Uterus (tissue), 2 donors: Measurements from ENCODE around the gene PPP2R2C.

Source experiments
- POLR2A ChIP-seq, 2 donors: fragments of 450-650 bp; IDR thresholded peaks; one replicate each; pipeline ENCODE4 v1.6.1; 2016; ENCODE audit warnings: antibody characterized with exemption in 2 of 2, mild to moderate bottlenecking in 1 of 2, moderate library complexity in 1 of 2
- TF ChIP-seq, protein P1 (sequence below), 4 experiments: fragments of 200-600 bp in 2 of 4; fragments of 450-650 bp in 2 of 4; sonication (generic) in 2 of 4; IDR thresholded peaks; one replicate each; pipeline ENCODE4 v1.5.1; 2016 to 2019; ENCODE audit warnings: antibody characterized with exemption in 4 of 4, mild to moderate bottlenecking in 2 of 4, moderate library complexity in 1 of 4

DNA sequence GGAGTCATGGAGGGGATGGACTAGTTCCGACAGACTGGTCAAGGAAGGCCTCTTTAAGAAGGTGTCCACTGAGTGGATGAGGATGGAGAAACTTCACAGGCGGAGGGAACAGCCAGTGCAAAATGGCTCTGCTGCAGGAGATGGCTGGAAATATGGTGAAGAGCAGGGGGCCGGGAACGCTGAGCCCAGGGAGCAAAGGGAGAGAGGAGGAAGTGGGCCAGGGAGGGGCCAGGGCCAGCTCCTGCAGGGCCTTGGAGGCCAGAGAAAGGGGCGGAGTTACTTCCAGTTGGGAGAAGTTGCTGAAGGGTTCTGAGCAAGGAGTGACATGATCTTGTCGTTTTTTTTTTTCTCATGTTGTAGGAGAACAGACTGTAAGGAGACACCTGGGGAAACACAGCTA lies 108.3 kb downstream of the PPP2R2C start:
- TF ChIP-seq, protein P1, sequence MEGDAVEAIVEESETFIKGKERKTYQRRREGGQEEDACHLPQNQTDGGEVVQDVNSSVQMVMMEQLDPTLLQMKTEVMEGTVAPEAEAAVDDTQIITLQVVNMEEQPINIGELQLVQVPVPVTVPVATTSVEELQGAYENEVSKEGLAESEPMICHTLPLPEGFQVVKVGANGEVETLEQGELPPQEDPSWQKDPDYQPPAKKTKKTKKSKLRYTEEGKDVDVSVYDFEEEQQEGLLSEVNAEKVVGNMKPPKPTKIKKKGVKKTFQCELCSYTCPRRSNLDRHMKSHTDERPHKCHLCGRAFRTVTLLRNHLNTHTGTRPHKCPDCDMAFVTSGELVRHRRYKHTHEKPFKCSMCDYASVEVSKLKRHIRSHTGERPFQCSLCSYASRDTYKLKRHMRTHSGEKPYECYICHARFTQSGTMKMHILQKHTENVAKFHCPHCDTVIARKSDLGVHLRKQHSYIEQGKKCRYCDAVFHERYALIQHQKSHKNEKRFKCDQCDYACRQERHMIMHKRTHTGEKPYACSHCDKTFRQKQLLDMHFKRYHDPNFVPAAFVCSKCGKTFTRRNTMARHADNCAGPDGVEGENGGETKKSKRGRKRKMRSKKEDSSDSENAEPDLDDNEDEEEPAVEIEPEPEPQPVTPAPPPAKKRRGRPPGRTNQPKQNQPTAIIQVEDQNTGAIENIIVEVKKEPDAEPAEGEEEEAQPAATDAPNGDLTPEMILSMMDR (IDR thresholded peaks at IDR 0.05): no peak
- no peak for TF ChIP-seq POLR2A (IDR thresholded peaks at IDR 0.05)
